GM12874 (cell line): ENCODE measurements around the gene HDAC11.

Source experiments
- CTCF ChIP-seq: IDR thresholded peaks from 2 replicates; pipeline ENCODE4 v1.5.1; 2011; ENCODE audit warnings: low read depth, mild to moderate bottlenecking, control low read depth, low read length, moderate library complexity; ENCODE audit not compliant: insufficient read depth

HDAC11 gene

DNA sequence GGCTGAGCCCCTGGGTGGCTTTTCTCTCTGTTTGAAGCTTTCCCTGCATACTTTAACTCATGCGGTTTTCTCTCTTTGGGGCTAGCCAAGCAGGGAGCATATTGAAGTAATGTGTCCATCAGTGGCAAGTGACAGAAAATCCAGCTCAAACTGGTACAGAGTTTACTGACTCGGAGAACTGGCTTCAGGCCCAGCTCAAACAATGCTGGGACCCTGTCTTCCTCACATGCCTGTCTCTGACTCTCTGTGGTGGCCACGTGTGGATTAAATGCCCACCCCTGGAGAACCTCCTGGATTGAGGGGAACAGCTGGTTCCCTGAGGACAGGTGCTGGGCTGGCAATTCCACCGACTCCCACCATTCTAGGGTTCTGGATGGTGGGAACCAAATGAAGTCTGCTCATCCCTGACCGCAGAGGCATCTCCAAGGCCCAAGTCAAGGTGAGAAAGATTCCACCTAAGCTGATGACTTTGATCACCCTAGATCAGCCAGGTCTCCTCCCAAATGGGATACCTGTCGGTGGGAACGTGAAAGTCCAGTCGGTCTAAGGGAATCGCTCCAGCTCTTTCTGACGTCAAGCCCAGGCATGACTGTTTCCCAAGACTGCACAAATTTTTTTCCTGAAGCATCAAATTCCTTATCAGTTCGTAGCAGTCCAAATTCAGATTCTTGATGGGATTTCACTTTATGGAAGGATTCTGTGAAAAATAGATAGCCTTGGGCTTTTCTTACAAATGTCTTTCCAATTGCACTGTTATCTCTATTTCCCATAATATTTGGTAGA, 16.3 kb upstream of the HDAC11 start:
- no peak for TF ChIP-seq CTCF

GRCh38 chr3:13465236-13465873, 14.8 kb upstream of the HDAC11 start:
- no peak for TF ChIP-seq CTCF

GRCh38 chr3:13466781-13467180, 13.3 kb upstream of the HDAC11 start:
- TF ChIP-seq CTCF: no peak

- no peak for TF ChIP-seq CTCF
These were observed 9.1 kb upstream of the HDAC11 start for GRCh38 chr3:13470894-13471574.

- no peak for TF ChIP-seq CTCF
These were observed 7.8 kb upstream of the HDAC11 start for GRCh38 chr3:13472286-13472685.

DNA sequence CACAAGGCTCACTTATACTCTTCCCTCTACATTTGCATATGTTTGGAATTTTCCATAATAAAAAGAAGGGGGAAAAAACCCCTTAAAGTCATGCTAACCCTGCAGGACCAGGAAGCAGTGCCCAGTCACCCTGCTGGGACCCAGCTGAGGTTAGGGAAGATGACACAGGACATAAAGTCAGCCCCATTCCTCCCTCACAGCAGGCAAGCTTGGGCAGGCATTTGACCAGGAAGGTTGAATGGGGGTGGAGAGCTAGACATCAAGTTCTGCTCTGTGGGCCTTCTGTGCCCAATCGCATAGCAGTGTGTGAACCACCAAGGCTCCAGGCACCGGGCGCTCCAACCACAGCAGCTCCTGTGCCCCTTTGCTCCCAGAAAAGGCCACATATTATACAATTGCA, 7.1 kb upstream of the HDAC11 start:
- no peak for TF ChIP-seq CTCF

- no peak for TF ChIP-seq CTCF
These were observed 6.1 kb upstream of the HDAC11 start for GRCh38 chr3:13474021-13474420.
